Left ventricle myocardium inferior (tissue), 1 donor: ENCODE measurements around the gene CHCHD6. TPM values are rescaled to one million over a fixed set of nuclear protein-coding genes. Genes with fewer than 3 reads are reported as not detected.
"Not testable (repeated sequence)": the region's sequence is repeated elsewhere in the genome, so short reads cannot be mapped to it uniquely, and the experiment has no call there.

Experiments used
- DNase-seq: peaks from one replicate; pipeline ENCODE4 v3.0.0-alpha.2; 2020
- H3K27ac ChIP-seq: fragments of 200-600 bp; replicated peaks from 2 replicates; pipeline ENCODE4 v1.8.0; 2021
- H3K27me3 ChIP-seq: fragments of 200-600 bp; 2 replicates; pipeline ENCODE4 v1.8.0; 2021; ENCODE audit warnings: low read depth
- H3K36me3 ChIP-seq: fragments of 200-600 bp; 2 replicates; pipeline ENCODE4 v1.8.0; 2021
- H3K4me1 ChIP-seq: fragments of 200-600 bp; 2 replicates; pipeline ENCODE4 v1.8.0; 2021
- H3K4me3 ChIP-seq: fragments of 200-600 bp; 2 replicates; pipeline ENCODE4 v1.8.0; 2021; ENCODE audit warnings: mild to moderate bottlenecking, moderate library complexity
- H3K9me3 ChIP-seq: fragments of 200-600 bp; replicated peaks from 2 replicates; pipeline ENCODE4 v1.8.0; 2021
- intact Hi-C: fragments of 100-400 bp; cut with micrococcal nuclease; formaldehyde crosslinking; loops from one replicate; pipeline ENCODE4 v1.11.0; 2022
- total RNA-seq: library from RNA; stranded (reverse); fragmentation: NEBNext Ultra II Directional; extraction: Animal tissue kit (Norgen Biotek cat#: 25700); gene quantifications from one replicate; pipeline ENCODE4 v1.2.1, GENCODE V29; 2021
- TF ChIP-seq, protein P1 (sequence below): fragments of 200-600 bp; IDR thresholded peaks from 2 replicates; pipeline ENCODE4 v1.8.0; 2021; ENCODE audit warnings: antibody characterized with exemption, mild to moderate bottlenecking, borderline replicate concordance
- donor health status: DM: no; HTN: yes; CAD: no; lungs with severe emphysema.

Gene CHCHD6
- total RNA-seq, 1 donor from 2014 or later = 10.1 TPM

DNA sequence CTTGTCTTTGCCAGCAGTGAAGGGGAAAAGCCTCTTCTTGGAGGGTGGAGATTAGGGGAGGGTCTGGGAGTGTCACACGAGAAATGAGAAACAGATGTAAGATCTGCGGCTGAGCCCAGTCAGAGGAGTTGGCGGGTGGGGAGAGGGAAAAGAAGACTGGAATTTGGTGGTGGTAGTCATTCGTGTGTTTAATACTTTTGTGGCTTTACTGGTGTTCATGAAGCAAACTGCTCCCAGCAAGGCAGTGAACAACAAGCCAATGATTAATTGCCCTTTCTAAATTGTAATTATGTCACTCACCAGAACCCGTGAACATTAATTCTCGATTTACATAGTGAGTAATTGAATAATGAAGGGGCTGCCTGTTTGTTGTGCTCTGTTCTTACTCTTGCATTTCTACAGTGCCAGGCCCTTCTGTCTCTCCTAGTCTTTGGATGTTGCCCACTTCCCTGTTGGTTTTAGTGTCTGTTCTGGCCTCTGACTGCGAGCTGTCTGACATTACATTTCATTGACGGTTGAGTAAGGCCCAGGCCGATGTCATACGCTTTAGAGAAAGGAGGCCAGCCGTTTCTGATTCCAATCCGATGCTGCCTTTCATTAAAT, 78.0 kb downstream of the CHCHD6 start:
- Histone ChIP-seq H3K27ac (peak overlapping the region; percentile 54), H3K36me3 (no peaks in the 10 kb centered on the region), H3K27me3 (no peaks in the 10 kb centered on the region), H3K4me1 (peaks cover 23% of the 10 kb centered on the region), H3K9me3 (no peaks in the 10 kb centered on the region), H3K4me3 (no peak overlapping the region)
- intact Hi-C loops = no loop called here
- TF ChIP-seq, protein P1, sequence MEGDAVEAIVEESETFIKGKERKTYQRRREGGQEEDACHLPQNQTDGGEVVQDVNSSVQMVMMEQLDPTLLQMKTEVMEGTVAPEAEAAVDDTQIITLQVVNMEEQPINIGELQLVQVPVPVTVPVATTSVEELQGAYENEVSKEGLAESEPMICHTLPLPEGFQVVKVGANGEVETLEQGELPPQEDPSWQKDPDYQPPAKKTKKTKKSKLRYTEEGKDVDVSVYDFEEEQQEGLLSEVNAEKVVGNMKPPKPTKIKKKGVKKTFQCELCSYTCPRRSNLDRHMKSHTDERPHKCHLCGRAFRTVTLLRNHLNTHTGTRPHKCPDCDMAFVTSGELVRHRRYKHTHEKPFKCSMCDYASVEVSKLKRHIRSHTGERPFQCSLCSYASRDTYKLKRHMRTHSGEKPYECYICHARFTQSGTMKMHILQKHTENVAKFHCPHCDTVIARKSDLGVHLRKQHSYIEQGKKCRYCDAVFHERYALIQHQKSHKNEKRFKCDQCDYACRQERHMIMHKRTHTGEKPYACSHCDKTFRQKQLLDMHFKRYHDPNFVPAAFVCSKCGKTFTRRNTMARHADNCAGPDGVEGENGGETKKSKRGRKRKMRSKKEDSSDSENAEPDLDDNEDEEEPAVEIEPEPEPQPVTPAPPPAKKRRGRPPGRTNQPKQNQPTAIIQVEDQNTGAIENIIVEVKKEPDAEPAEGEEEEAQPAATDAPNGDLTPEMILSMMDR = no peak
- no peak for DNase-seq

DNA sequence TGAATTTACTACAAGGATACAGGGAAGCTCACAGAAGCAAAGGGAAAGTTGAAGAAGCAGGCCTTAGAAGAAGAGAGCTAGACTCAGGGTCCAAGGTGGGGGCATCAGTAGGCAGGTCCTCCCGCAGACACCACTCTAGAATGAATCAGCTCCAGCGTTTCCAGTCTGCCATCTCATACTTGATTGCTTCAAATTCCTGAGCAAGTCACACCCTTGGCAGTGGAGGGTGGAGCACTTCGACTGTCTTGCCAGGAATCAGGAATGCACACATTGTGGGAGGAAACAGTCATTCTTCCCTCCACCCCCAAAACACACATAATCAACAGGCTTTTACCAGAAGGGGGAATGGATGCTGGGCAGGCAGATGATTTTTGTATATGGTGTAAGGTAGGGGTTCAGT, 78.5 kb downstream of the CHCHD6 start:
- no peak for DNase-seq
- Histone ChIP-seq H3K4me1 (peaks cover 23% of the 10 kb centered on the region), H3K9me3 (no peaks in the 10 kb centered on the region), H3K36me3 (no peaks in the 10 kb centered on the region), H3K4me3 (no peak overlapping the region), H3K27ac (peak overlapping the region; percentile 54), H3K27me3 (no peaks in the 10 kb centered on the region)
- TF ChIP-seq, protein P1 = no peak
- intact Hi-C loops = no loop called here

DNA sequence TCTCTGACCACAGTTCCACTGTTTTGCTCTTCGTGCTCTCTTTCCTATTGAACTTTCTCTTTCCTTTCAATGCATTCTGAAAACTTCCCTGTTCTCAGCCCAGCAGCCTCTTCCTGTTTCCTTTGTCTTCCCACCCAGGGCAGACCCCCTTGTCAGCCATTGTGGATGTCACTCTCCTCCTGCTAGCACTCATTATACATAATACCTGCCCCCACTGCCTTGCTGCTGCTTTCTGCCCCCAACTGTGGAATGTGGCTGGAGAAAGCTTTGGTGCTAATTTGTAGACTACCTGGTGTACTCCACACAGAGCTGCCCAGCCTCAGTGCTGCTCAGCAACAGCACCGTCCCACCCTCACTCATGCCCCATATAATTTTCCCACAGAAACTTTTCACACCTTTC, 80.2 kb downstream of the CHCHD6 start:
- no peaks in the 10 kb centered on the region for H3K36me3 ChIP-seq
- H3K4me1 ChIP-seq = peaks cover 23% of the 10 kb centered on the region
- no peaks in the 10 kb centered on the region for H3K27me3 ChIP-seq
- intact Hi-C loops = no loop called here
- no peak for DNase-seq
- TF ChIP-seq, protein P1 = no peak
- no peak overlapping the region for H3K4me3 ChIP-seq
- no peak overlapping the region for H3K27ac ChIP-seq
- H3K9me3 ChIP-seq = no peaks in the 10 kb centered on the region

DNA sequence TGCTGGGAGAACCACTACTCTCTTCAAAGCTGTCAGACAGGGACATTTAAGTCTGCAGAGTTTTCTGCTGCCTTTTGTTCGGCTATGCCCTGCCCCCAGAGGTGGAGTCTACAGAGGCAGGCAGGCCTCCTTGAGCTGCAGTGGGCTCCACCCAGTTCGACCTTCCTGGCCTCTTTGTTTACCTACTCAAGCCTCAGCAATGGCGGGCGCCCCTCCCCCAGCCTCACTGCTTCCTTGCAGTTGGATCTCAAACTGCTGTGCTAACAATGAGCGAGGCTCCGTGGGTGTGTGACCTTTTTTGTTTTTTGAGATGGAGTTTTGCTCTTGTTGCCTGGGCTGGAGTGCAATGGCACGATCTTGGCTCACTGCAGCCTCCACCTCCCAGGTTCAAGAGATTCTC, 87.3 kb downstream of the CHCHD6 start:
- H3K4me1 ChIP-seq, H3K36me3 ChIP-seq, H3K27me3 ChIP-seq, H3K27ac ChIP-seq, intact Hi-C loops, H3K4me3 ChIP-seq, DNase-seq: not testable (repeated sequence)
- peaks cover 22% of the 10 kb centered on the region for H3K9me3 ChIP-seq

DNA sequence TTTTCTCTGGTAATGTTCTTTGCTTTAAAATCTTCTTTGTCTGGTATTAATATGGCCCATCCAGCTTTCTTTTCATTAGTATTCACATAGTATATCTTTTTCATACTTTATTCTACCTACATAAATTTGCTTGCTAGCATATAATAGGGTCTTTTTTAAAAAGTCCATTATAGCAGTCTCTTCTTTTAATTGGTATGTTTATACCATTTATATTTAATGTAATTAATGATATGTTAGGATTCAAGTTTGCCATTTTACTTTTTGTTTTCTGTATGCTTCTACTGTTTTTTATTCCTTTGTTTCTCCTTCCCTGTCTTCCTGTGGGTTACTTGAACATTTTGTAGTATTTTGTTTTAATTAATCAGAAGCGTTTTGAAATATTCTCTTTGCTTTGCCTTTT, 89.0 kb downstream of the CHCHD6 start:
- peaks cover 22% of the 10 kb centered on the region for H3K9me3 ChIP-seq

DNA sequence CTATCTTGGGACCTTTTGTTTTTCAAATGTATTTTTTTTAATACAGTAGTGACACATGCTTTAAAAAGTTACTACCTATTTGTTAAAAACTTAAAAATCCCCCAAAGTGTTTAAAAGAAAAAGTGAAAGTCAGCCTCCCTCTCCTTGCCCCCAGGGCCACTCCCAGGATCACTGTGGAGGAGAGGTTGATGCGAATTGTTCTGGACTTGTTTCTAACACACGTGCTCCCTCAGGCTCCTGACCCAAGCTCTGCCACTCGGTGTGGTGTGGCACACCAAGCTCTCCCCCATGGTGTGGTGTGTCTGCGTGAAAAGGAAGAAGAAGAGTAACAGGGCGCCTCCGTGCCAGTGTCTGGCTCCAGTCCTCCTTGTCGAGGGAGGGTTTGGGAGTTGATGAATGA, 93.5 kb downstream of the CHCHD6 start:
- TF ChIP-seq, protein P1 = no peak

More for the DNA sequence above, 89.0 kb downstream of the CHCHD6 start:
- DNase-seq = no peak
- Histone ChIP-seq H3K36me3 (no peaks in the 10 kb centered on the region), H3K4me3 (no peak overlapping the region), H3K4me1 (no peaks in the 10 kb centered on the region), H3K27me3 (no peaks in the 10 kb centered on the region), H3K27ac (no peak overlapping the region)
- TF ChIP-seq, protein P1 = no peak
- intact Hi-C loops = no loop called here

More for the DNA sequence above, 93.5 kb downstream of the CHCHD6 start:
- Histone ChIP-seq H3K4me3 (no peak overlapping the region), H3K27ac (no peak overlapping the region), H3K27me3 (no peaks in the 10 kb centered on the region), H3K36me3 (peaks cover 4% of the 10 kb centered on the region), H3K4me1 (no peaks in the 10 kb centered on the region), H3K9me3 (peaks cover 17% of the 10 kb centered on the region)
- no peak for DNase-seq
- intact Hi-C loops = no loop called here
